ENCODE measurements around the gene FAM8A1.

FAM8A1 gene

DNA sequence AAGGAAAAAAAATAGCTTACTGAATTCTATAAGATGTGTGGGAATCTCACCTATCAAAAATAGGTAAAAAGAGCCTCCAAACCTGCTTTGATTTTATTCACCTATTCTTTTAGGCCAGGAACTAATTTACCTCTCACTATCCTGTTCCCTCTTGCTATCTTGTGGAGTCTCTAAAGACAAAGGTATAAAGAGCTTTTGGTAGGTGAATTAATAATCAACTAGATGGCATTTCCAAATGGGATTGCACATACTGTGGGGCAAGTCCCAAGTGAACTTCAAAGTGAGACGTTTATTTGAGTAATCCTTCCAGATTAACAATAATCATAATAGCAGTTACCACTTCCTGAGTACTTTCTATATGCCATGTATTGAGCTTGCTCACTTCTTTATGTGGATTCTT, 2.8 kb downstream of the FAM8A1 start:
- FAIRE-seq: no peak

DNA sequence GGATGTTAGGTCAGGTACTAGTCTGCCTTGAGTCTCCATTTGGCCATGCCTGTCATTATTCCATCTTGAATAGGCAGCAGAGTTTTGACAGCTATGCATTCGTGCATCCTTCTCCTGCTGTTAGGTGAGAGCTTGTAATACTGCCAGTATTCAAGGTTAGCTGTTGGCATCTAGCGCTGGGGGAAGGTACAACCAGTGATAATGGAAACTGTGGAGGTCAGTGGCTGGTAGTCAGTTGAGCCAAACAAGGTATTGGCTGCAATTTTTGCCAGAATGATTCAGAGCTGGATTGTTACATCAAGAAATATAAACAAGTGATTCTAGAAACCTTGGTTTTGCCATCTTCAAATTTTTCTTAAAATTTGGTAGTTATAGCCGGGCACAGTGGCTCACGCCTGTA, 6.5 kb downstream of the FAM8A1 start:
- FAIRE-seq: no peak

DNA sequence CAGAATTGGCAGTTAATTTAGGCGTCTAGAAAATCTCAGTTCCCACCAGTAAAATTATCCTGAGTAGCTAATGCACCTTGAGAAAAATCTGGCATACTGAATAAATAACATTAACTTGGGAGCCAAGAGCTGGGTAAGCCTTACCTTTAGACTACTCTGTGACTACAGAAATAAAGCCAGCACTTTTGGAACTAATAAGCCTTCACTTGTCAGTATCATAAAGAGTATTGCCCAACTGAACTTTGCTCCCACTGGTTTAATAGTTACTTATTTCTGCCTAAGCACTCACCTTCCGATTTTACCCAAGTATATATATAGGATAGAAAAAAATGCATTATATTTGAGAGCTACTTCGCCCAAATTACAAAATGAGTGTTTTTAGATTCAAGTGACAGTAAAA, 10.7 kb downstream of the FAM8A1 start:
- no peak for FAIRE-seq

DNA sequence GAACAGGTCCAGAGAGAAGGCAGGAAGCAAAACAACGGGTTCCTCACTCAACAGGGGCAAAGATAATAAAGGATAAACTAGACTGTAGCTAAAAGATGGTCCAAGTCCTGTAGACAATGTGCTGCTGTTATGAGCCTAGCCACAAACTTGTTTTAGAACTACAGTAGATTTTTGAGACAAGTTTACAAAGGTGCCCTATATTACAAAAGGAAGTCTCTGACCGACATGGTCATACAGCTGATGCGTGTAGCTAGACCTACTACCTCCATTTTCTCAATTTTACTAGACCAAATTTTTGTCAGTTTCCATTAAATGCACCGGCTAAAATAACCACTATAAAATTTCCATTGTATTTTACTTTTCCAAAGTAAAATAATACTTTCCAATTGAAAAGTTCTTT, 11.9 kb downstream of the FAM8A1 start:
- no peak for FAIRE-seq

DNA sequence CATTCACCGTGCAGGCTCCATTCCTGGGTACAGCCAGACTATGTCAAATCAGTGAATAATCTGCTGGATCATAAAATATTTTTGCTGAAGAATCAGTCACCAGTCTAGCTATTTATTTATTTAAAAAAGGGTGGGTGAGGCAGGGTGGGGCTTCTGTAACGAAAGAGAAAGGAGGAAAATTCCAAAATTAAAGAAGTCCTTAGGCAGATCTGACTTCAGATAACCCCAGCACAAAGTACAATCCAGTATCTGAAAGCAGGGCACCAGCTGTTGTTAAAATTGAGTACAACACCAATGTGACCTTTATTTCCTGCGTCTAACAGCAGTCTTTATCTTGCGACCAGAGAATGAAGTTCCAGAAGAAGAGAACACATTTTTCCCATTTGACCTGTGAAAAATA, 15.7 kb downstream of the FAM8A1 start:
- no peak for FAIRE-seq

DNA sequence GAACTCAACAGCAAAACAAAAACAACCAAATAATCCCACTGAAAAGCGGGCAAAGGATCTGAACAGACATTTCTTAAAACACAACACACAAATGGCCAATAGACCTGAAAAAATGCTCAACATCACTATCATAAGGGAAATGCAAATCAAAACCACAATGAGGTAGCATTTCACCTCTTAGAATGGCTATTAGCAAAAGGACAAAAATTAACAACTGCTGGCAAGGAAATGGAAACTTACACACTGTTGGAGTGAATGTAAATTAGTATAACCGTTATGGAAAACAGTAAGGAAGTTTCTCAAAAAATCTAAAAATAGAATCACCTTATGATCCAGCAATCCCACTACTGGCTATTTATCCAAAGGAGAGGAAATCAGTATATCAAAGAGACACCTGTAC, 20.9 kb downstream of the FAM8A1 start:
- FAIRE-seq: no peak

DNA sequence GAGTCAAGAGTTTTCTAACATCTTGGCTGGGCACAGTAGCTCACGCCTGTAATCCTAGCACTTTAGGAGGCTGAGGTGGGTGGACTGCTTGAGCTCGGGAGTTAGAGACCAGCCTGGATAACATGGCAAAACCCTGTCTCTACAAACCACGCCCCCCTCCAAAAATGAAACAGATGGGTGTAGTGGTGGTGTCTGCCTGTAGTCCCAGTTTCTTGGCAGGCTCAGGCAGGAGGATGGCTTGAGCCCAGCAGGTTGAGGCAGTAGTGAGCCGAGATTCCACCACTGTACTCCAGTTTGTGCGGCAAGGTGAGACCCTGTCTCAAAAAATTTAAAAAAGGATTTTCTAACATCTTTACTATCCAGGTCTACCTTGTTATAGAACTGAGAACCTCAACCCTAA, 22.0 kb downstream of the FAM8A1 start:
- no peak for FAIRE-seq

DNA sequence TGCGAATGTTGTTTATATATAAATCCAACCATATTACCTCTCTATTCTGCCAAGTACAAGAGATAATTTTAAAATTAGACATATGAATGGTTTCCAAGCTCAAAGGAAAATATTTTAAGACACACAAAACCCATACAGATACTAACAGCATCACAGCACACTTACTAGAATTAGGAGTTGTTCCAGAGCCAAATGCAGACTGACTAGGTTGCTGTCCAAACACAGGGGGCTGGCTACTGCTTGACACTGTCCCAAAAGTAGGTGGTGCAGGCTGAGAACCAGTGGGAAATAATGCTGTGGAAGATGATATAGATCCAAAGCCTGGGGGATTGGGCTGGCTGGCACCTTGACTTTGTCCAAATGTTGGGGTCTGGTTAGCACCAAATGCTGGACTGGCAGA, 24.3 kb downstream of the FAM8A1 start:
- FAIRE-seq: no peak

DNA sequence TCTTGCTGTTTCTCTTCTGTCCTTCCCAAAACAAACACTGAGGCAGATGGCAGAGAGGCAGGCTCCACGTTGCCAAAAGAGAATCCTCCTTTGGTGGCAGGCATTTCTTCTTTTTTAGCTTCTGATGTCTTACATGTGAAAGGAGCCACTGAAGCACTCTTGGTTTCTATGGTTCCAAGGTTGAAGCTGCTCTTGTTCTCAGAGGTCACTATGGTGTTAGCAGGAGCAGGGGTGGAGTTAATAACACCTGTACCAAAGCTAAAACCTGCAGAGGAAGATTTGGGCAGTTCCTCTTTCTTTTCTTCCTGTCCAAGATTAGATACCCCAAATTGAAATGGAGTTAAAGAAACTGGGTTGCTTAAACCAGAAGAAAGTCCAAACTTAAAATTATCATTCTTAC, 28.8 kb downstream of the FAM8A1 start:
- FAIRE-seq: no peak

DNA sequence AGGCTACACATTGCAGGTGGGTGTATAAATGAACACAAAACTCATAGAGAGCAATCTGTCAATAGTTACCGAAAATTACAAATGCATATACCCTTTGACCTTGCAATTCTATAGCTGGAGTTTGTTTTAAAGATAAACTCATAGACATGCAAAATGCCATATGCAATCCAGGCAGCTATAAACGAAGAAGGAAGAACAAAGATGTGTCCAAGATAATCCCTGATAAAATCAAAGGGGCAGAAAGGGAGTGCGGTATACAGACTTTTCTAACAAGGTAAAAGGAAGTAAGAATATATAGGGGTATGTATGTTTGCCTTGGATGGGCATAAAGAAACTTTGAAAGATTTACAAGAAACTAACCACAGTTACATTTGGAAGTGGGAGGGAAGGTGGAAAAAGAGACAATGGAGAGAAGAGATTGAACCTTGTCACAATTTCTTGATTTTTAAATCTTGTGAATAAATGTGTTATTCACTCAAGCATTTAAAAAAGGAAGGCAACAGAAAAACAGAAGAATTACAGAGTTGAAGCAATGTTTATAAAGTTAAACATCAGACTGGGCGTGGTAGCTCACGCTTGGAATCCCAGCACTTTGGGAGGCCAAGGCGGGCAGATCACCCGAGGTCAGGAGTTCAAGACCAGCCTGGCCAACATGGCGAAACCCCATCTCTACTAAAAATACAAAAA, 29.9 kb downstream of the FAM8A1 start:
- no peak for FAIRE-seq

DNA sequence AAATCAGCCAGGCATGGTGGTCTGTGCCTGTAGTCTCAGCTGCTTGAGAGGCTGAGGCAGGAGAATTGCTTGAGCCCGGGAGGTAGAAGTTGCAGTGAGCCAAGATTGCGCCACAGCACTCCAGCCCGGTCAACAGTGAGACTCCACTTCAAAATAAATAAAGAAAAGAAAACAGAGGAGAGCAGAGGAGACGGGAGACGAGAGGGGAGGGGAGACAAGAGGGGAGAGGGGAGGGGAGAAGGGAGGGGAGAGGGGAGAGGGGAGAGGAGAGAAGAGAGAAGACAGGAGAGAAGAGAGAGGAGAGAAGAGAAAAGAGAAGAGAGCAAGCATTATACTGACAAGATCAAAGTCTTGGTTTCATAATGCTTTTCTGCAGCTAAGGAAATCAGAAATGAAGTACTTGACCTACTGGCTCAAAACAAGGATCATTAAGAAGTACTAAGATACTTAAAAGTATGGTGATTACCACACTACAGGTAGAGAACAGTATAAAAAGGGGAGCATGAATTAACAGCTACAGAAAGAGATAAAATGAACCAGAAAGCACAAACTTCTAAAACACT, 30.5 kb downstream of the FAM8A1 start:
- no peak for FAIRE-seq

DNA sequence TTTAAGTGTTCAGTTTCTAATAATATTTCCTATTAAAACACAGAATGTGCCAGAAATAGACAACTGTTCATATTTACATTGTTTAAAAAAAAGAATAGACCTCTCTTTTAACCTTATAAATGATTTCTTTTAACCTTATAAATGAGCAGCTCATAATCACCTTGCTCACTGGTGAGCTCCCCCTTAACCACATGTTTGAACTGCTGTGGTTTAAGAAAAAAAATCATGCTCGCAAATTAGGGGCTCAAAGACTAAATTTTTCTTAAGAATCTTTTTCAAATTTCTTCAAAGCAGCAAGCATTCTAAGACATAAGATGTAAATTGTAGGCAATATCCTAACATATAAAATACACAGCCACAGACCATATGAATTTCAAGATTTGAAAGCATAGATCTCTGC, 32.8 kb downstream of the FAM8A1 start:
- FAIRE-seq: no peak

DNA sequence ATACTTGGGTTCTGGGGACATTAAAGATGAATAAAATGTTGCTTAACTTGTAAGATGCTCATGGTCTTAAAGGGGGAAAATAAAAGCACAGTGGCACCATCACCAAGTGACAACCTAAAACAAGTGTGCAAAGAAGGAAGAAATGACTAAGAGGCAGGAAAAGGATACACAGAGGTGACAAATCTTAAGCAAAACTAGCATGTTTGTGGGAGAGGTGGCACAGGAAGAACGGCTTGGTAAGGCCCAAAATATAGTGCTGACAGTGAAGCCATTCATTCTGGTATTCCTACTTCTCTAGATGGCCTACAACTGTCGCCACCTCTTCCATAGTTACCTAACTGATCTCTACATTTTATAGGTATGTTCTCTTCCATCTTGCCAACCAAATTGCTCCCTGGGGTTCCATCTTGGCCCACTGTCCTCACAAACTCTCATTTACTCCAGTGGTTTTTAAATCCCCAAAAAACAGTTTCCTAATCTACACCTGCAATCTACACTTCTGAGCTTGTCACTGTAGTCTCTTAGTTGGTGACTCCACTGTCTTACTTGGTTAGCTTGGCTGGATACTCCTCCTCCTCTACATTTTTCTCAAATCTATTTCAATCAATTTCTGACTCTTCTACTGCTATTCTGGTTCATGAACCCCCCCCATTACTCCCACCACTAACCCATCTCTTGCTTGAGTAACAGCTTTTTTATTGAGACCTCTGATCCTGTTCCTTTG, 33.5 kb downstream of the FAM8A1 start:
- no peak for FAIRE-seq

DNA sequence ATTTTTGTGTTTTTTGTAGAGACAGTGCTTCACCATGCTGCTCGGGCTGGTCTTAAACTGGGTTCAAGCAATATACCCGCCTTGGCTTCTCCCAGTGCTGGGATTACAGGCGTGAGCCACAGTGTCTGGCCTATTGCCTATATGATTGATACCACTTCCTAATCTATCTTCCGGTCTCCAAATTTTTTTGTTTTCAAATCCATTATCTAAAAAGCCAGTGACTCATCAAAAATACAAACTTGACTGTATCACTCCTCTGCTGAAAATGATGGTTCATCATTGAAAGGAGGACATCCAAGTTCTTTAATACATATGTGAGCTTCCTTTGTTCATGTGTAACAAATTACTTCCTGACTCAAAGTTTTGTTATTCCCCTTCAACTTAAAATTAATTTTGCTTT, 35.5 kb downstream of the FAM8A1 start:
- no peak for FAIRE-seq

DNA sequence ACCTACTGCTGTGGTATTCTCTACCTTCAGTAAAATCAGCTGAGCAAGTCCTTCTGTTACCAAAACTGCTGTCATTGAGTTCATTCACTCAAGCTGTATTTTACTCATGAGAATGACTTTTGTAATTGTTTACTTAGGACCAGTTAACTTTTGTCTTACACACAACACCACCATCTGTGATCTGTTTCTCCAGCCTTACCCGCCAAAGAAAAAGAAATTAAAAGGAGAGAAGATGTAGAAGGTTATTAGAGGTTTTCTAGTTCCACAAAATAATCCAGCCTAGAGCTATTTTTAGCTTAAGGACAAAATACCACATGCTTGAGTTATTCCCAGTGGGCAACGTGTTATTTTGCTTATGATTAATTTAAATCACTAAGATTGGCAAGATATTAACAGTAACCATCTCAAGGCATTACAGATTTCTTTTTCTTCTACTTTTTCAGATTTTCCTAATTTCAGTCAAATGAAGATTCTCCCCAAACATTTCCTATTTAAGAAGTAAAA, 38.2 kb downstream of the FAM8A1 start:
- FAIRE-seq: no peak

DNA sequence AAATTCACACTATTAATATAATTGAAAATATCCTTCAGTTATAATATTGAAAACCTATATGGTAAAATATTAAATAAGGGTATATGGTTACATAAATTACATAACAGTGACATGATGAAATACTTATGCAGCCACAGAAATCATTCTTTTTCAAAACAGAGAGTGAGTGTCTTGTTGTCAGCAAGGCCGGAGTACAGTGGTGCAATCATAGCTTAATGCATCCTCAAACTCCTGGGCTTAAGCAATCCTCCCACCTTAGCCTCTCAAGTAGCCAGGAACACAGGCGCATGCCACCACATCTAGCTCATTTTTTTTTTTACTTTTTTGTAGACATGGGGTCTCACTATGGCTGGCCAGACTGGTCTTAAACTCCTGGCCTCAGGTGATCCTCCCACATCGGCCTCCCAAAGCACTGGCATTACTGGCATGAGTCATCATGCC, 40.4 kb downstream of the FAM8A1 start:
- no peak for FAIRE-seq

DNA sequence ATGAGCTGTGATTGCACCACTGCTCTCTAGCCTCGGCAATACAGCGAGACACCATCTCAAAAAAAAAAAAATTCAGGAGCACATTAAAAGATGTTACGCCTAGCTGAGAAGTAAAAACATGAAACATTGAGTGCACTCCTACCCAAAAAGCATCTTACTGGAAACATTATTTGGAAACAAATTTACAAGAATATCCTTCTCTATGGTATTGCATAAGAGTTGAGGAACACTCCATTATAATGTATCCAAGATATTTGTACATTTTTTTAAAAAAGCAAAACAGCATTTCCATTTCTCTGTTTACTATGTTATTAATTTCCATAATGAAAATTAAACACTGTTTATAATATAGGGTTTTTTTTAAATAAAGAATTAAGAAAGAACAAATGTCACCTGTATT, 48.6 kb downstream of the FAM8A1 start:
- FAIRE-seq: peak; percentile 33

DNA sequence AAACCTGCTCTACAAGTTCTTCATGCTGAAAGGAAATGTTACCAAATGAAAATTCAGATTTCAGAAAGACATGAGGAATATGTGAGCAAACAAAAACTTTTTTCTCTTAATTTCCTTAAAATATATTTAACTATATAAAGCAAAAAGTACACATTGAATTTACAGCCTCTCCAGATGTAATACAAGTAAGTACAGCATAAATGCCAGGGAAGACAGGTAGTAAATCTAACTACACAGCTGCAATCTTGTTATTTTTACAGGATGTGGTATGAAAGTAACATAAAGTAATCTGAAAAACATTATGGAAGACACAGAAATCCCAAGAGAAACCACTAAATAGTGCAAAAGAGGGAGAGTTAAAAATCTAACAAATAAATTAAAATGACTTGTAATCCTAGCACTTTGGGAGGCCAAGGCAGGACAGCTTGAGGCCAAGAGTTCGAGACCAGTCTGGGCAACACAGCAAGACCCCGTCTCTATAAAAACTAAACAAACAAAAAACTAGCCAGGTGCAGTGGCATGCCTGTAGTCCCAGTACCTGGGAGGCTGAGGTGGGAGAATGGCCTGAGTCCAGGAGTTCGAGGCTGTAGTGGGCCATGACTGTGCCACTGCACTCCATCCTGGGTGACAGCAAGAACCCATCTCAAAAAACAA, 50.7 kb downstream of the FAM8A1 start:
- FAIRE-seq: no peak

DNA sequence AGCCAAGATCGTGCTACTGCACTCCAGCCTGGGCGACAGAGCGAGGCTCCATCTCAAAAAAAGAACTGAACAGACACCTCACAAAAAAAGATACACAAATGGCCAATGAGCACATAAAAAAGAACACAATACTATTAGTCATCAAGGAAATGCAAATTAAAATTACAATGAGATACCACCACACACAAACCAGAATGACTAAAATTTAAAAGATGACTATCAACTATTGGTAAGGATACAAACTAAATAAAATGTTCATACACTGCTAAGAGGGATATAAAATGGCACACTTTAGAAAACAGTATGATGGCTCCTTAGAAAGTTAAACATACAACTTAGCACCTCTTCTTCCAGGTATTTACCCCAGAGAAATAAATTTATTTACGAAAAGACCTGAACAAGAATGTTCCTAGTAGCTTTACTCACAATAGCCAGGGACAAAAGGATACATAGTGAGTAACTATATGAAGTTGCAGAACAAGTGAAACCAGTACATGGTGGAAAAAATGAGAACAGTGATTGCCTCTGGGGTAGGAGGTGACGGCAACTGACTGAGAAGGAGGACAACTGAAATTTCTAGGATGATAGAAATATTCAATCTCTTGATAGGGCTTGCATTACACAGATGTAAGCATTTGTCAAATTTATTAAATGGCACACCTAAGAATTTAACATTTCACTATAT, 53.2 kb downstream of the FAM8A1 start:
- FAIRE-seq: no peak

DNA sequence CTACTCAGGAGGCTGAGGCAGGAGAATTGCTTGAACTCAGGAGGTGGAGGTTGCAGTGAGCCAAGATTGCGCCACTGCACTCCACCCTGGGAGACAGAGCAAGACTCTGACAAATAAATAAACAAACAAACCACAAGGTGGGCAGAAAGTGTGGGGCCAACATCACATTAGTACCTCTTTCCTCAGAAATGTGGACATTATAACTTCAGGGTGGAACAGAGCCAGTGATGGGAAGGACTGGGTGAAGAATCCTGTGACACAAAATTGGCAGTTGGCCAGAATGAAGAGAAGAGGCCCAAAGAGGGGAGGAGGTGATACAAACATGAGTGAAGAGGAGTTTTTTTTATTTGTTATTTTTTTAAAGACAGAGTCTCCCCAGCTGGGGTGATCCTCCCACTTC, 56.0 kb downstream of the FAM8A1 start:
- FAIRE-seq: no peak

DNA sequence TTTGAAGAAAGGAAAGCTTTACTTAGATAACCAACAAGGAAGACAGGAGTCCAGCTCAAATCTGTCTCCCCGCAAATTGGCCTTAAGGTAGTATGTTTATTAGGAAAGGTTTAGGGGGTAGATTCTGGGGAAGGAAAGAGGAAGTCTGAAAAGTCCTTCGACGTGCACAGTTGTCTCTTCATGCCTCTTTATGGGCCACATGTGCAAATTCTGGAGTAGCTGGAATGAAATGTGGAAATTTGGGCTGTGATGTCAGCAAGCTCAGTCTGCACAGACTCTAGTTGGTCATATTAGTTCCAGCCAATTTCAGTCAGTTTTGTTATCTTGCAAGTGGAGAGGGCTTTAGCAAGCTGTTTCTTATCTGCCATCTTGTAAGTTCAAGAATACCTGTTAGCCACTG, 56.5 kb downstream of the FAM8A1 start:
- no peak for FAIRE-seq

Data from endometrium (tissue), 2 donors.